ENCODE data around the gene DCAF12.
"Not testable (repeated sequence)": the region's sequence is repeated elsewhere in the genome, so short reads cannot be mapped to it uniquely, and the experiment has no call there.

DCAF12 gene

GRCh38 chr9:34145165-34145564, 18.7 kb upstream of the DCAF12 start:
- H3K27me3 ChIP-seq (replicated peaks; ENCODE audit: control insufficient read depth, insufficient read depth, low read length), result no peaks in the 10 kb centered on the region
- no peak overlapping the region for H3K4me3 ChIP-seq (replicated peaks; ENCODE audit: low read depth, low read length)
- DNase-seq (ENCODE audit: extremely low read depth, insufficient read length), result no peak
- H3K36me3 ChIP-seq (ENCODE audit: control insufficient read depth, insufficient read depth, low read length), result no peaks in the 10 kb centered on the region
- TF ChIP-seq, protein P1, sequence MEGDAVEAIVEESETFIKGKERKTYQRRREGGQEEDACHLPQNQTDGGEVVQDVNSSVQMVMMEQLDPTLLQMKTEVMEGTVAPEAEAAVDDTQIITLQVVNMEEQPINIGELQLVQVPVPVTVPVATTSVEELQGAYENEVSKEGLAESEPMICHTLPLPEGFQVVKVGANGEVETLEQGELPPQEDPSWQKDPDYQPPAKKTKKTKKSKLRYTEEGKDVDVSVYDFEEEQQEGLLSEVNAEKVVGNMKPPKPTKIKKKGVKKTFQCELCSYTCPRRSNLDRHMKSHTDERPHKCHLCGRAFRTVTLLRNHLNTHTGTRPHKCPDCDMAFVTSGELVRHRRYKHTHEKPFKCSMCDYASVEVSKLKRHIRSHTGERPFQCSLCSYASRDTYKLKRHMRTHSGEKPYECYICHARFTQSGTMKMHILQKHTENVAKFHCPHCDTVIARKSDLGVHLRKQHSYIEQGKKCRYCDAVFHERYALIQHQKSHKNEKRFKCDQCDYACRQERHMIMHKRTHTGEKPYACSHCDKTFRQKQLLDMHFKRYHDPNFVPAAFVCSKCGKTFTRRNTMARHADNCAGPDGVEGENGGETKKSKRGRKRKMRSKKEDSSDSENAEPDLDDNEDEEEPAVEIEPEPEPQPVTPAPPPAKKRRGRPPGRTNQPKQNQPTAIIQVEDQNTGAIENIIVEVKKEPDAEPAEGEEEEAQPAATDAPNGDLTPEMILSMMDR (IDR thresholded peaks at IDR 0.05; ENCODE audit: insufficient read depth, low read length, poor library complexity, severe bottlenecking), result no peak

DNA sequence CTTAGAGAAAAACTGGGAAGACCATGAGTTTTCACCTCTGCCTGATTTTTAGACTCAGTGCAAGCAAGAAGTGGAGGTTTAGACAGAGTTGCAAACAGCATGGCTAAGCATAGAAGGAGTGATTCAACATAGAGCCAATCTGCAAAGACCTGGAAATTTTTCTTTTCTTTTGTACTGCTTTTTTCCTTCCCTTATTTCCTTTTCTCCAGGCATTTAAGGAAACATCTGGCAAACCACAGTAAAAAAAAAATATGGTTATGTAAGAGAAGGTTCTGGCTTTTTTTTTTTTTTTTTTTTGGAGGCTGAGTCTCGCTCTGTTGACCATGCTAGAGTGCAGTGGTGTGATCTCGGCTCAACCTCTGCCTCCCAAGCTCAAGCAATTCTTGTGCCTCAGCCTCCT, 16.6 kb upstream of the DCAF12 start:
- Histone ChIP-seq H3K4me3 (replicated peaks; ENCODE audit: low read depth, low read length) (no peak overlapping the region), H3K36me3 (ENCODE audit: control insufficient read depth, insufficient read depth, low read length) (no peaks in the 10 kb centered on the region), H3K27me3 (replicated peaks; ENCODE audit: control insufficient read depth, insufficient read depth, low read length) (no peaks in the 10 kb centered on the region)
- TF ChIP-seq, protein P1 (IDR thresholded peaks at IDR 0.05; ENCODE audit: insufficient read depth, low read length, poor library complexity, severe bottlenecking), result no peak
- no peak for DNase-seq (ENCODE audit: extremely low read depth, insufficient read length)

GRCh38 chr9:34140853-34141252, 14.4 kb upstream of the DCAF12 start:
- H3K4me3 ChIP-seq (replicated peaks; ENCODE audit: low read depth, low read length), result no peak overlapping the region
- no peak for DNase-seq (ENCODE audit: extremely low read depth, insufficient read length)
- no peaks in the 10 kb centered on the region for H3K27me3 ChIP-seq (replicated peaks; ENCODE audit: control insufficient read depth, insufficient read depth, low read length)
- TF ChIP-seq, protein P1 (IDR thresholded peaks at IDR 0.05; ENCODE audit: insufficient read depth, low read length, poor library complexity, severe bottlenecking), result no peak
- no peaks in the 10 kb centered on the region for H3K36me3 ChIP-seq (ENCODE audit: control insufficient read depth, insufficient read depth, low read length)

- H3K36me3 ChIP-seq (ENCODE audit: control insufficient read depth, insufficient read depth, low read length), result no peaks in the 10 kb centered on the region
- no peak for DNase-seq (ENCODE audit: extremely low read depth, insufficient read length)
- H3K27me3 ChIP-seq (replicated peaks; ENCODE audit: control insufficient read depth, insufficient read depth, low read length), result no peaks in the 10 kb centered on the region
- TF ChIP-seq, protein P1 (IDR thresholded peaks at IDR 0.05; ENCODE audit: insufficient read depth, low read length, poor library complexity, severe bottlenecking), result peak; percentile 39
- no peak overlapping the region for H3K4me3 ChIP-seq (replicated peaks; ENCODE audit: low read depth, low read length)
Measured at GRCh38 chr9:34139477-34140146, 13.1 kb upstream of the DCAF12 start.

DNA sequence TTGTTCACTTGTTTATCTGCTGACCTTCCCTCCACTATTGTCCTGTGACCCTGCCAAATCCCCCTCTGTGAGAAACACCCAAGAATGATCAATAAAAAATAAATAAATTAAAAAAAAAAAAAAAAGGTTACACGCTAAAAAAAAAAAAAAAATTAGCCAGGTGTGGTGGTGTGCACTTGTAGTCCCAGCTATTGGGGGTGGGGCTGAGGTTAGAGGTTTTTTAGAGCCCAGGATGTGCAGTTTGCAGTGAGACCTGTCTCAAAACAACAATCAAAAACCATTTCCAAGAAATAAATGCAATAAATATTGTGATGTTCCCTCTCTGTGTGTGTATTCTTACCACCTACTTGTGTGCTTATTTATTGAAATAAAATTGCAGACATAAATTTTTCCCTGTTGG, 12.1 kb upstream of the DCAF12 start:
- H3K27me3 ChIP-seq (replicated peaks; ENCODE audit: control insufficient read depth, insufficient read depth, low read length); H3K36me3 ChIP-seq (ENCODE audit: control insufficient read depth, insufficient read depth, low read length); H3K4me3 ChIP-seq (replicated peaks; ENCODE audit: low read depth, low read length); DNase-seq (ENCODE audit: extremely low read depth, insufficient read length): not testable (repeated sequence)

DNA sequence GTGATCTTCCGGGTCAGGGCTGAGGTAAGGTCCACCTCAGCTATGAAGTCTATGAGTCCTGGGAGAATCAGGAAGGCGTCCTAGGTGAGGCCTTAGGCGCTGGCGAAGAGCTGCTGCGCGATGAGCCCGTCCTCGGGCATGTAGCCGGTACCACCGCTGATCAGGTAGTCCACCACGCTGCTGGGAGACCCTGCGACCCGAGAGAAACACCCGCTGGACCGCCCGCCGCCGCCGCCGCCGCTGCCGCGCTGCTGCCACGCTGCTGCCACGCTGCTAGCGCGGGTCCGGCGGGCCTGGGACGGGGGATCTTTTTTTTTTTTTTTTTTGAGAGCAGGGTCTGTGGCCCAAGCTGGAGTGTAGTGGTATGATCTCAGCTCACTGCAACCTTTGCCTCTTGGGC, 8.0 kb upstream of the DCAF12 start:
- TF ChIP-seq, protein P1 (IDR thresholded peaks at IDR 0.05; ENCODE audit: insufficient read depth, low read length, poor library complexity, severe bottlenecking), result no peak
- H3K36me3 ChIP-seq (ENCODE audit: control insufficient read depth, insufficient read depth, low read length), result no peaks in the 10 kb centered on the region

More for the DNA sequence above, 8.0 kb upstream of the DCAF12 start:
- DNase-seq (ENCODE audit: extremely low read depth, insufficient read length), result no peak
- no peak overlapping the region for H3K4me3 ChIP-seq (replicated peaks; ENCODE audit: low read depth, low read length)
- no peaks in the 10 kb centered on the region for H3K27me3 ChIP-seq (replicated peaks; ENCODE audit: control insufficient read depth, insufficient read depth, low read length)

All from GM06990 (cell line).